Posterior cingulate gyrus (tissue), 11 donors: Measurements from ENCODE around the gene DYRK2.

Source experiments
- DNase-seq, 10 donors: peaks; one replicate each; pipeline versions ENCODE4 v3.0.0 to v3.0.0-alpha.2; 2020 to 2021; ENCODE audit warnings: mixed read lengths in 3 of 10
- intact Hi-C: fragments of 100-400 bp; cut with DNase I; formaldehyde crosslinking; loops from one replicate; pipeline ENCODE4 v1.15.1; 2023

Gene DYRK2

DNA sequence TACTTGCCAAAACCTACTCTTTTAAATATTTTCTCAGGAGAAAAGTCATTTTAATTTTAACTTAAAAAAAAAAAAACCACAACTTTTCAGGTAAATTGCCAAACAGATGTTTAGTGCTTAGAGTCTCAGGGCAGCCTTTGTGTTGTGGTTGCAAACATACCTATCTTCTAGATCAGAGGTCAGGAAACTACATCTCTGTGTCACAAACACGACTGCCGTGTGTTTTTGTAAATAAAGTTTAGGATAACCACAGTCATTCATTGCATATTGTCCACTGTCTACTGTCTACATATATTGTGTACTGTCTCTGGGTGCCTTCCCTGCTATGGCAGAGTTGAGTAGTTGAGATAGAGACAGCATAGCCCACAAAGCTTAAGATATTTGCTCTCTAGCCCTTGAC is 48.9 kb downstream of the DYRK2 start:
- DNase-seq: no peak
- intact Hi-C loops: no loop called here

DNA sequence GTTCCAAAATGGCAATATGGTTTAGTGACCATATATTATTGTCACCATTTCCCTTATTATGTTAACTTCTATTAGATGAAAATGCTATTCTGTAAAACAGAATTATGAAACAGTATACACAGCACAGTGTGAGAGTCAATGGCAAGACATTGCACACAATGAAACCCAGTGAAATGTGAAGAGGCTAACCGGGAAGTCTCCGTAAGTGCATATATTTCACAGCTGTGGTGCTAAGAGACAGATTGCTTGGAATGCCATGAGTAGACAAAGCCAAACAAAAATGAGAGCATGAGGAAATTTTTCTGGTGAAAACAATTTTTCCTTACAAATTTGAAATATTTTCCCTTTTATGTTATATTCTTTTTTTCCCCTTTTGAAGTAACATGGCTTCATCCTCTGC is 49.4 kb downstream of the DYRK2 start:
- intact Hi-C loops: no loop called here
- DNase-seq: no peak

DNA sequence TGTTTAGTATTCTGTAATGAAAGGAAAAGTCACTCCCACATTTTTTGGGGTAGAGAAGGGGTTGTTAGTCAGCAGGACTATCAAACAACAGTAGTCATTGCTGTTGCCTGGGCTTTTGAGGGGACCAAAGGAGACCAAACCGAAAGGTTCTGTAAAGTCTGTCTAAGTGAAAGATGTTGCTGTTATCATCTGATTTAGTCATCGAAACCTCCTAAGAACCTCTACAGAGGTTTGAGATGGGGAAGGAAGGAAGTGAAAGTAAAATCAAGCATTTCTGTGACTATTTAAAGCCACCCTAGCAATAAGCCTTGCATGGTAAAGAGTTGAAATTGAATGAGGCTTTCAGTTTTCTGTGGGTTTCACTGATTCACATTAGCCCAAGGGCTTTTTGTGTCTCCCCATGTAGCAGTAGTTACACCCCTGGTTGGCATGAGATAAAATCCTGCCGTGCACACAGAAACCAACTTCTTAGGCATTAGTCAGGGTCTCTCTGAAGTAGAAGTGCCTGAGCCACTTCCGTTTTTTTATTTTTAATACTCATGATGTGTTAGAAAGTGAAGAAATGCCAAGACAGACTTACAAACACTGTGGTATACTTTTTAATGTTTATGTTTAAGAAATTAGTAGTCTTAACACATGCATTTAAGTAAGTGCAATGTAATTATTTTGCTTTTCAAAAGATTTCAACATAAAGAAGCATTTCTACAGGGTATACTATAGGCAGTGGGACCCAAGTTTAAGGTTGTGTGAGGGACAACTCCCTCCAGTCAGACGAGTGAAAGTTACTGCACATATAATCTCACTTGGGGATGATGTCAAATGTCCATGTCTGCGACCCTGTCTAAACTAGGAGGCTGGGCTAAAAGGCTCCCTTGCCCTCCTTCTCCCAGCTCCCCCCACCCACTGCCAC is 50.4 kb downstream of the DYRK2 start:
- no peak for DNase-seq
- intact Hi-C loops: no loop called here

DNA sequence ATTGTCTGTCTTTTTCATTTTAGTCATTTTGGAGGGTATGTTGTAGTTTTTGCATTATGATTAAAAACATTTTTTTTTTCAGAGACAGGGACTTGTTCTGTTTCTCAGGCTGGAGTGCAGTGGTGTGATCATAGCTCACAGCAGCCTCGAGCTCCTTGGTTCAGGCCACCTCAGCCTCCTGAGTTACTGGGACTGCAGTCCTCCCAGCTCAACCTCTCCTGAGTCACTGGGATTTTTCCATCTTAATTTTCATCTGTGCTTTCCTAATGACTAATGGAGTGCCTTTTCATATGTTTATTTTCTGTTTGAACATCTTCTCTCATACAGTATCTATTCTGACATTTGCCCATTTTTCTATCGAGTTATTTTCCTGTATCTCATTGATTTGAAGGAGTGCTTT is 52.6 kb downstream of the DYRK2 start:
- intact Hi-C loops: no loop called here
- no peak for DNase-seq

DNA sequence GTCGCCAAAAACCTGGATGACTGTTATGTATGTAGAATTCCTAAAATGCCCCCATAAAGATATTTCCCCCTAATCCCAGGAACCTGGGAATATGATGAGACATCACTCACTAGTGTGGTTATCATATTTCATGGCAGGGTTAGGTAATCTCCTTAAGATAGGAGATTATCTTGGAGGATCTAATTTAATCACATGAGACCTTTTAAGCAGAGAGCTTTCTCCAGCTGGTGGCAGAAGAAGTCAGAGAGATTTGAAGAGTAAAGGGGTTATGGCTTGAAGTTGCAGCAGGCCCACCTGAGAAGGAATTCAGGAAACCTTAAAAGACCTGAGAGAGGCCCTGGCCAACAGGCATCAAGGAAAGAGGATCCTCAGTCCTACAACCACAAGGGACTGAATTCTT is 53.6 kb downstream of the DYRK2 start:
- intact Hi-C loops: no loop called here

DNA sequence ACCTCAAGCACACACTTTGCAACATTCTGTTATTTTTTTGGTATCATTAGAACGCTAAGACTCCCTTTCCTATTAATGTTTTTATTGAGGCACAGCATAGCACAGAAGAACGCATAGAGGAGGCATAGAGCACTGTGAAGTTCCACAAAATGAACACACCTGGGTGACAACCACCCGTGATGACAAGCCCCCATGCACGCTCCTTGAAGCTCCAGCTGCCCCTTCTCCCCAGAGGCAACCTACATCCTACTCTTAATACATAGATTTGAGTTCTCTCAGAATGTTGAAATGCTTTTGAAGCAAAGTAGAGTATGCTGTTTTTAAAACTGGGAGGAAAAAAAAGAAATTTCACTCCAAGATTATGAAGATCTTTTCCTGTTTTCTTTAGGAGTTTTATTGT is 55.5 kb downstream of the DYRK2 start:
- intact Hi-C loops: no loop called here
- no peak for DNase-seq

More for the DNA sequence above, 53.6 kb downstream of the DYRK2 start:
- no peak for DNase-seq

DNA sequence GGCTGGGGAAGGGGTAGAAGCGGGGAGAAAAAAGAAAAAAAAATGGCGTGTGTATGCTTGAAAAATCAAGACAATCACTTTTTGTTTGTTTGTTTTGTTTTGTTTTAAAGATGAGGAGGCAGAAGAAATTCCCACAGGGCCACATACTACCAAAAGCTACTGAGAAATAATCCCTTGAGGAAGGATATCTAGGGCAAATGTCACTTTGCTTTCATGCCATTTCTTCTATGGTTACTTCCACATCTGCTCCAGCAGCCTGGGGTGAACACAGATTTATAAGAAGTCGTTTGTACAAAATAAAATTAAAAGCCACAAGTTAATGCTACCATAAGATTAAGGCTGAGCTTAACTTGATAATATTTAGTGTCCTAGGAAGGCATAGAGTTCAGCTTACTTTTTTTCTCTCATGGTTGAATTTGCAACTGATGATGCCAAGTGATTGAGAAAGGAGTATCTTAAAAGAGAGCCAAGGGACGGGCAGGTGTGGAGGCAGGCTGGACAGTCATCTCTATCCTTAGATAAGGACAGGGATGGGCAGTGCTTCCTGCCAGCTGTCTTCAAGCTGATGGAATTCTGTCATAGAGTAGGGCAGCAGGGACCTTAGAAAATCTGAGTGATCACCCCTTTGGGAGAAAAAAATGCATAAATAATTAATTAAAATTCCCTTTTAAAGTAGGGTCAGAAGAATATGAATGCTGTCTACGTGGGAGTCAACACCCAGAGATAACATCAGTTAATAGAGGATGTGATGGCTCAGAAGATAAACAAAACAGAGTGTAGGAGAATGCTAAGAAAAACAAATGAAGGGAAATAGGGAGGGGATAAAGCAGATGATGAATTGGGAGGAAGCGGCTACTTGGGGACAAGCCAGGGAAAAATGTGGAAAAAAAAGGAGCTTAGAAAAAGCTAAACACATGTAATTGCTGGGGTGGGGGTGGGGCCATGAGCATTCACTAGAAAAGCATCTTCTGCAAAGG is 57.1 kb downstream of the DYRK2 start:
- intact Hi-C loops: no loop called here
- DNase-seq: no peak

DNA sequence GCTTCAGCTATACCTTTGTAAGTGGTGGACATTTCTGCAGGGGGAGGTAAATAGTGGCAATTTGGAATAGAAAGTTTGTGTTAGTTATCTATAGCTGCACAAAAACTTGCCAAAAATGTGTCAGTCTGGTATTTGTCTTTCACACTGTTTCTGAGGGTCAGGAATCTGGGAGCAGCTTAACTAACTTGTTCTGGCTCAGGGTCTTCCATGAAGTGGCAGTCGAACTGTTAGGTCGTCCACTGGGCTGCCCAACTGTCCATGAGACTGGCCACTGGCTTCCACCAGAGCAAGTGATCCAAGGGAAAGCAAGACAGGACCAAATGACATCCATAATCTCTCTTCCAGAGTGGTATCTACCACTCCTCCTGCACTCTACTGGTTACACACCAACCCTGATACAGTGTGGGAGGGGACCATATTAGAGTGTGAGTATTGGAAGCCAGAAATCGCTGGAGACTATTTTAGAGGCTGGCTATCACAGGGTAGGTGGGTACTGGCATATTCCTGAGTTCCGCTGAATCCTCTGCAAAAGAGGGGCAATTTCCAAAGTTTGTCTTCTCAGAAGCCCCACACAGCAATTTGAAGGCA is 60.9 kb downstream of the DYRK2 start:
- intact Hi-C loops: no loop called here
- no peak for DNase-seq

DNA sequence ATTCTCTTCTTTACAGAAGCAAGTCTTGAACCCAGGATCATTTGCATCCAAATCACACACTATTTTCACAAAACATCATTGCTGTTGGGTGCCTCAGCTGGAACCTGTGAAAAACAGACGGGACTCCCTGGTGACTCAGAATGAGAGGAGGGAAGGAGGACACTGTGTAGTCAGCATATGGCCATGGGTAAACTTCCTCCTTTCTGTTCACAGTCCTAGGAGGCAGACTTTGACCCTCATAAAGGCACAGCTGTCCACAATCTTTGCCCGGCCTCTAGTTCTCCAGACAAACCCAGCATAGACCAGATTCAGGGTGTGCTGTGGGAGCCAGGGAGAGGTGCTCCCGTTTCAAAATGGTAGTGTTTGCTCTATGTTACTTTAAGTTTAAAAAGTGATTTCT is 62.0 kb downstream of the DYRK2 start:
- peak in 2 of 10 donors; percentile 6 to 8 for DNase-seq
- intact Hi-C loops: no loop called here

DNA sequence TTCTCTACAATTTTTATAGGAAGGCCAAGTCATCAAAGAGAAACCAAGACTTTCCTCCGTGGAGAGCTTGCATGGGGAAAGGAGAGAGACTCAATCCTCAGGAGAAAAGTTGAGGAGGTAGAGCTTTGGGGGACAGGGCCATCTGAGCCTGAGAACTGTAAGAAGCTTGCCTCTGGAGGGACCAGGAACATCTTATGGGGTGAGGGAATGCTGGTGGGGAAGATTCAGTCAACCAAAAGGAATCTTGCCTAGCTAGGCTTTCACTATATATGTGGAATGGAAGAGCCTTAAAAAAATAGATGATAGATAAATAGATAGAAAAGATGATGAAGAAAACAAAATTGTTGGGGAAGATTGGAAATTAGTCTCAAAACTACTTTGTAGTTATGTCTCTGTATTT is 63.5 kb downstream of the DYRK2 start:
- no peak for DNase-seq
- intact Hi-C loops: no loop called here

DNA sequence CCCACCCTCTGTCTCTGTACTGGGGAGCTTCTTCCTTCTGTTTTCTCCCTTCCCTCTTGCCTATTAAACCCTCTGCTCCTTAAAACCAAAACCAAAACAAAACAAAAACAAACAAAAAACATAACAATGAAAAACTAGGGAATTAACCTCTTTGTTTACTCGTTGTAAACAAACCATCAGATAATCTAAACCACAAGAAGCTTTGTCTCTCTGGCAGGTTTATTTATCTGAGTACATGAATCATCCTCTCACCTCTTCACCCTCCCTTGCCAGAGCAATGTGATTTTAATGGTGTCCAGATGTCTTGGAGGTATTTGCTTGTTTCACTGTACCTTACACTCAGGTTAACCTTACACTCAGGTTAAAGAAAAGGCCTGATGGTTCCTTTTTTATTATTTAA is 66.1 kb downstream of the DYRK2 start:
- DNase-seq: no peak
- intact Hi-C loops: no loop called here
